Myocyte (in vitro differentiated cells): ENCODE measurements around the gene PSORS1C2. TPM values are rescaled to one million over a fixed set of nuclear protein-coding genes. Genes with fewer than 3 reads are reported as not detected.

Experiments used
- DNase-seq: peaks from one replicate; pipeline ENCODE4 v3.0.0-alpha.2; 2012; ENCODE audit warnings: low read depth
- total RNA-seq: library from RNA; depleted of rRNA; stranded (reverse); fragments of >200 nt; gene quantifications from 2 replicates; pipeline ENCODE4 v1.2.3, GENCODE V29; 2014

PSORS1C2 gene
- total RNA-seq, 1 donor from 2014 or later, result not detected

DNA sequence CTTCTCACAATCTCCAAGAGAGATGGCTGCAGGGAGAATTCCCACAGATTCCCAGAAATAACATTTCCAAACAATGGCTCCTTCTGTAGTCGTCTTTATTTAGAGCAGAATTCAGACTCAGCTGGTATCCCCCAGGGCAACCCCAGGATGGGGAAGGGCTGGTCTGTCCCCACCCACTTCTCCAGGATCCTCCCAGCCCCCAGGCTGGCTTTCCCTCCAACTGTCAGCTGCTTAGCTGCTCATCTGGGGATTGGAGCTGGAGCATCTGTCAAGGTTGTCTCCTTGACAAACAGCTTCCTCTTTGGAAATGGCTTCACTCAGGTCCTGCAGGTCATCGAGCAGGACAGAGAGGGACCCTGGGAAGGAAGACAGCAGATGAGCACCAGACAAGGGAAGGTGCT, 3.5 kb upstream of the PSORS1C2 start:
- no peak for DNase-seq

DNA sequence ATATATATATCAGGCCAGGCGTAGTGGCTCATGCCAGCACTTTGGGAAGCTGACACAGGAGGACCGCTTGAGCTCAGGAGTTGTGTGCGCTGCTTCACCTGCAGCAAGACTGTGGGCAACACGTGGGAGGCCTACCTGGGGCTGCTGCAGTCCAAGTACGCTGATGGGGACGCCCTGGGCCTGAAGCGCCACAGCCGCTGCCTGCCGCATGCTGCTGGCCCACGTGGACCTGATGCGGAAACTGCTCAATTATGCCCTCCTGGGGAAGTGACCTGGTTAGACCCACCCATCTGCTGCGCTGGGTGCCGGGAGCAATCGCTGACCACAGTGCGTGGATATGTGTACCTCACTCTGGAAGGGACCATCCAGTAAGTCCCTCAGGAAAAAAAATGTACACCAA, 1.8 kb upstream of the PSORS1C2 start:
- no peak for DNase-seq

DNA sequence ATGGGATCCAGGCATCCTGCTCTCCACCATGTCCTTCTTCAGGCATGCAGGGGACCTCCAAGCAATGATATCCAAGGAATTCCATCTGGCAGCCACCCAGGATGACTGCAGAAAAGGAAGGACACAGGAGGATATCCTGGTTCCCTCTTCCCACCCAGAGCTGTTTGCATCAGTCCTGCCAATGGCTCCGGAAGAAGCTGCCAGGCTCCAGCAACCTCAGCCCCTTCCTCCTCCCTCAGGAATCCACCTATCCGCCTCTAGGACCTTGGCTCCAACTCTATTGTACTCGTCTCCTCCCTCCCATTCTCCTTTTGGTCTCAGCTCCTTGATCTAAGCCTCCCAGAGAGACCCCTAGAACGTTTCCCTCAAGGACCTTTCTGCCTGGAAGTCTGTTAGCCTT, 733 bp upstream of the PSORS1C2 start:
- DNase-seq, result no peak

DNA sequence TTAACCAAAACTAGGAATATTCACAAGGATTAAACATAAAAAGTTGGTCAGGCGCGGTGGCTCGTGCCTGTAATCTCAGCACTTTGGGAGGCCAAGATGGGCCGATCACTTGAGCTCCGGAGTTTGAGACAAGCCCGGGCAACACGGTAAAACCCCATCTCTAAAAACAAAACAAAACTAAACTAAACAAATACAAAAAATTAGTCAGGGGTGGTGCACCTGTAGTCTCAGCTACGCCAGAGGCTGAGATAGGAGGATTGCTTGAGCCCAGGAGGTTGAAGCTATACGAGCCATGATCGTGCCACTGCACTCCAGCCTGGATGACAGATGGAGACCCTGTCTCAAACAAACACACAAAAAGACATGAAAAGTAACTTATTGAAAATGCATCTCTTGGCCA, 3.2 kb downstream of the PSORS1C2 start:
- no peak for DNase-seq

DNA sequence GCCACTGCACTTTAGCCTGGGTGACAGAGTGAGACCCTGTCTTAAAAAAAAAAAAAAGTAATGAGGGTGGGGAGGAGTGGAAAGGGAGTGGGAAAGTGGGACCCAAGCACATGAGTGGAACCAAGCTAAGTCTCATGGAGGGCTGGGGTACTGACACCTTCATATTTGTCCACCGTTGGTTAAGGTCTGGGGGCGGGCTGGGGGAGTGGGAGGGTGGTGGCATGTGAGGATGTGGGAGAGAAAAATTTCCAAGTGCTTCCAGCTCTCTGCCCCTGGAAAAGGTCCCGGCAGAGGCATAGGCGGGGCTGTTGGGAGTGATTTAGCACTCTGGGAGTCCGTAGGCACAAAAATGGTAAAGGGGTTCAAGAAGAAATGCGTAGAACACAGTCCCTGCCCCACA, 6.1 kb downstream of the PSORS1C2 start:
- no peak for DNase-seq

DNA sequence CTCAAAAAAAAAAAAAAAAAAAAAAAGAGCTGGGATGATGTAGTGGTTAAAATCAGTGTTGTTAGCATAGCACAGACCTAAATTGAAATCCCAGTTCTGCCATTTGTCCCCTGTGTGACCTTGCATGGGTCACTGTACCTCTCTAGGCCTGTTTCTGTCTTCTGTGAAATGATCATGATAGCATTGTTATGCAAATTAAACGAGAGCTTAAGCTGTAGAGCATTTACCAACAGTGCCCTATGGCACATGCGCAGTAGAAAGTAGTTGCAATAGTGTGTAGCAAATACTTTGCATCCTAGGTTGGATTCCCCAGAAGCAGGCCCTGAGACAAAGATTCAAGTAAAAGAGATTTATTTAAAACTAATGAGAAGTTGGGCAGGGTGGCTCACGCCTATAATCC, 7.3 kb downstream of the PSORS1C2 start:
- DNase-seq, result no peak

DNA sequence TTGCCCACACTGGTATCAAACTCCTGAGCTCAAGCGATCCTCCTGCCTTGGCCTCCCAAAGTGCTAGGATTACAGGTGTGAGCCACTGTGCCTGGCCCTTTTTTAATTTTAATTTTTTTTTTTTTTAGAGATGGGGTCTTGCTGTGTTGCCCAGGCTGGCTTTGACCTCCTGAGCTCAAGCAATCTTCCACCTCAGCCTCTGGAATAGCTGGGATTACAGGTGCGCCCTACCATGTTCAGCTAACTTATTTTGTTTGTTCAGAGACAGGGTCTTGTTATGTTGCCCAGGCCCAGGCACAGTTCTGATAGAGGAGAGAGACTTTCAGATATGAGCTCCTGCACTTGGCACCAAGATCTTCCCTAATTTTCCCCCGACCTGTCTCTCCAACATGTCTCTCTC, 8.1 kb downstream of the PSORS1C2 start:
- DNase-seq, result no peak

DNA sequence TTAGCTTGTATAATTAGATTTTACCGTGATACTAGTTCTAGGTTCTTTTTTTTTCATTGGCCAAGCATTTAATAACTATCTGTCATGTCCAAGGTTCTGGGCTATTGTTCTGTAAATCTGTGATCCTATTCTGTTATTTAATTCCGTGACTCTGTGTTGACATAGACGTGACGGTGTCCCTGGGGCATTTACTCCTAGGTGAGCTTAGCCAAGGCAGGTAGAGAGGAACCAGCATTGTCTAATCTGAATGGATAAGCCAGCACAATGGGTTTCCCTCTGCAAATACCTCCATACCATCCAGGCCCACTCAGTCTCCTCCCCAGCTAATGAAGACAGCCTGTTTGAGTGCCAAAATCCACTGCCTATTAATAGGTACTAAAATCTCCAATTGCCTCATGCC, 9.7 kb downstream of the PSORS1C2 start:
- DNase-seq, result no peak

DNA sequence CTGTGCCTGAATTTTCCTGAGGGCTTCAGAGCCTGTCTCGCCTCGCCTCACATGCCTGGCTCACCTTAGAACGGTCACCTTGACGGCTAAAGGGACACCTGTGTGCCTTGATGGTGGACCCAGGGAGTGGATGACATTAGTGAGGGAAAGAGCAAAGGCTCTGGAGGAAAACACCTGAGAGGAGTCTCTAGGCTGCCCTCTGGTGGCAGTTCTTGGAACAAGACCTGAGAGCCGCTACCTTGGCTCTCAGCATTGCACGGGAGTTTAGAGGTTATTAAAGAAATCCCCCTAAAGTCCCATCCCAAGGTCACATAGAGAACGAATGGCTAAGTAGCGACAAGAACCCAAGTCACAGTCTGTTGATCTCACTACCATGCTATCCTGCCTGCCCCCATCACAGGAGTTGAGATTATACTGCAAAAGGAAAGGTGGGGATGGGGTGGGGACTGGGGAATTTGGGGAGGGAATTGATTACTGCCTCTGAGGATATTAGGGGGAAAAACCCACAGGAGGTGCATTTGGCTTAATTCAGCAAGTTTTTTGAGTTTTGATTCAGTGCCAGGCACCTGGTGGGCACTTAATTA, 10.7 kb downstream of the PSORS1C2 start:
- peak; percentile 56 for DNase-seq

DNA sequence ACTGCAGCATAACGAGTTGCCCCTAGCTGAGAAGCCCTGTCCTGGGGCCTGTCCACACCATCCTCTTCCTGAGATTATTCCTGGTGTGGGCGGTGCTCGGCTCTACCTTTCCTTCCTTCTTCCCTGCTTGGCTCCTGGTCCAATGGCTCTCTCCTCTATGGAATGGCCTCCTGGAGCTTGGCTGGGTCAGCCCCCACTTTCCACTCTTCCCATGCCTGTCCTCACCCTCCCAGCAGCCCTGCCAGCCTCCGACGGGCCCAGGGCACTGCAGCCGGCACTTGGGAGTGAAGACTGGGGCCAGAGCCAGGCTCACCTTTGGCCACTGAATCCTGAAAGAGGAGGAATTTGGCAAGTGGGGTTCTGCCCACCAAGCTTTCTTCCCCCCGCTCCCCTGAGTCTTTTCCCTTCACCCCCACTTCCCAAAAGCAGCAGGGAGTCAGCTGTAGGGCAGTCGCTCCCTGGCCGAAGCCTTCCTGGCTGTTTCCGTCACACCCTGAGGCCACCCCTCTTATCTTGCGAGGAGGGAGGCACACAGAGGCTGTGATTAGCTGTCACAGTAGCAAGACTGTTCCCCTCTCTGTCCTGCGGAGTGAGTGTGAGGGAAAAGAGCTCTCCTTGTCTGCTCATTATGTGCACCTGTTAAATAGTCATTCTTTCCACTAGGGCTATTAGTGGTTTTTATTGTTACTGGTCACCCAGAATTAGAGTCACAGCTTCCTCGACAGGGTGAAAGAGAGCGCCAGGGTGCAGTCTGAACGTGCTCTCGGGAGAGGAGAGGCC, 12.3 kb downstream of the PSORS1C2 start:
- peak; percentile 77 for DNase-seq

DNA sequence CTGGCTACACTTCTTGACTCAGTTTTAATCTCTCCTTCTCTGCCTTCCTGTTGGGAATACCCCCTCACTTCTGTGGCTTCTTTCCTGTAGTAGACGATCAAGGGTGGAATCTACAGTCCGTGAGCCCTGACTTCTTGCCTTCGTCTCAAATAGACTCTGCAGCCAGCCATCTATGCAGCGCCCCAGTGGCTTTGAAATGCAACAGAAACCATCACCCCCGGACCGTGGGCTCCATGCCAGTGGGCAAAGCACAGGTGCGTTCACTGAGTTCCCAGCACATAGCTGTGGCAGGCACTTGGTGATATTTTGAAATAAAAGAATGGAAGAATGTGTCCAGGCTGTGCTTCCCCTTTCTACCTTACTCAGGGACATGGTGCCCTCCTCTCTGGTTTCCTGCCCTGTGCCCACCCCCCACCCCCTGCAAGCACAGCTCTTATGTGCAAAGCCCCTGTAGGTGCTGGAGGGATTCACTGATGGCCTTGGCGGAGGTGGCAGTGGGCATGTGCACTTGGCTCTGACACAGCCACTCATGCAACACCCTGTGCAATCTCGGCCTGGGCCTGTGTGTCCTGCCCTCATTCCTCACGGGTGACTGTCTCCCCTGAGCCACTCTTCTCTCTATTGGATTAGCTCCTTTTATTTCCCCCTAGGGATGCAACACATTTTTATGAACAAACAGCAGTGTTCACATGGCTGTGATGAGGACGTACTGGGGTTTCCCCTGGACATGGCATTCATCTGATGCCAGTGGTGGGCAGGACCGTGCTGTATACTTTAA, 13.1 kb downstream of the PSORS1C2 start:
- DNase-seq, result peak; percentile 73

DNA sequence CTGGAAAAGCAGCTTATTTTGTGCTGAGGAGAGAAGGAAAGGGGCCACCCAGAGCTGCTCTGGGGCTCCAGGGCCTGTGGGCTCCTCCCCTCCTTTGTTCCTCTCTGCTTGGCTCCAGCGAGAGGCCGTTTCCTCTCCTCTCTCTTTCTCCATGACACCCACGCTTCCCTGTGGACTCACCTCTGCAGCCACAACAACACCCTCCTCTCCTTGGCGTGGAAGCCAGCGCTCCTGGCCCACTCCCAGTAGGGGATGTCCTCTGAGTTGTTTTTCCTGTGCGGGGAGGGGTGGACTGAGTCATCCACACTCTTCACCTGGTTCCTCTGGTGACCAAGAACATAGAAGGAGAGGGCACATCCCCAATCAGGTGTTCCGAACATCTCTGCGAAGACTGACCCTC, 13.7 kb downstream of the PSORS1C2 start:
- no peak for DNase-seq

DNA sequence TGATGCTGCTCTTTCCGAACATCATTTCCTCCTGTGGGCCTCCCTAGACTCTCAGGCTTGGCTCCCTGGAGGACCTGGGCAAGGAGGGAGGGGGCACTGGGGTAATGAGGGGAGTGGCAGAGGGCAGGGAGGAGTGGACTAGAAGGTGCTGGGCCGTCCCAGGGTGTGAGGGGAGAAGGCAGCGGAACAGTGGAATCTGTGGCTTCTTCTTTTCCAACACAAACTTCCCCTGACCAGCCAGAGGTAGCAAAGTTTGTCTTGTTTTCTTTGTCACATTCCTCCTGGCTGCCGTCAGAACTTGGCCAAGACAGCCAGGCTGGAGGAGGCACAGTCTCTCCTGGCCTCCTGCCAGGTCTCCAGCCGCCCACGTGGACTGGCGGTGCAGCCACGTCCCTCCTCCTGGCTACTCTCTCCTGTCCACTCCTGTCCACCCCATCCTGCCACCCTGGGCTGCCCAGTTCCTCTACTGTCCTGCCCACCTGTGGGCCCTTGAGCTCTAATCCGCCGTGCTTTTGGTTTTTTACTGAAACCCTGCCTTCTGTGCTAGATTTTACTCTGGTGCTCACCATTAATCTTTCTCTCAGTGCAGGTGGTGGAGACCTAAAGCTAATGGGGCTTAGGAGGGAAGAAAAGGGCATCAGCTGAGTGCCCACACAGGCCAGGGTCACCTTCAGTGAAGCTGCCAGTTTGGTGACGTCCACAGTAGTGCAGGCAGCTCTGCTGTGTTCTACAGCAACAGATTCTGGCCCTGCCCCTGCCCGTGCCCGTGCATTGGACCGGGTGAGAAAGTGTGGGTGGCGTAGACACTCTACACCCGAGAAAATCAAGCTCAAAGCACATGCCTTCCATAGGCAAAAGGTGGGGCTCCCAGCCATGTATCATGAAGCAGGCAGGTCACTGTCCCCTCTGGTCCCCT, 15.8 kb downstream of the PSORS1C2 start:
- peak; percentile 88 for DNase-seq

DNA sequence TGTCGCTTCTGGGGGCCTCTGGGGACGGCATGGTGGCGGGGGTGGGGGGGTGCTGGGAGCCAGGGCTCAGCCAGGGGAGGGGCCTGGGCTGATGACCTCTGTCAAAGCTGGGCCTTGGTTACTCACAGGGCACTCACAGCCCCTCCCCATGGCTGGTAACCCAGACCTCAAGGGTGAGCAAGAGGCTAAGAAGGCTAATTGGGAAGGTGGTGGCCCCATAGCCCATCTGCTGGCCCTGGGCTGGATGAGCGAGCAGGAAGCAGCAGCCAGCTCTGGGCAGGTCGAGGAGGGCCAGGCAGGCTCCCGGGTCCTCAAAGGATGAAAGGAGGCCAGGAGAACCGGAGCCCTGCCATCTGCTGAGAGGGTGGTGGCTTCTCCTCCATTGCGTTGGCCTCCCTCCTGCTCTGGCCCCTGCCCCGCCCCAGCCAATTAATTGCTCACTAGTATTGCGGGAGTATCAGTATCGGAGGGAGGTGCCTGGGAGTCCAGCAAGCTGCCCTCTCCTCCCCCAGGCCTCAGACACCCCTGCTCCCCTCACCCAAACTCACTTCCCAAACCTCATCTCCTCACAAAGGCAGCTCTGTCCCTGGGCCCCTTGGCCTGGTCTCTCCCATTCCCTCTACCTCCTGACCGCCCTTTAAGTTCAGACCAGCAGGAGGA, 17.6 kb downstream of the PSORS1C2 start:
- DNase-seq, result no peak

DNA sequence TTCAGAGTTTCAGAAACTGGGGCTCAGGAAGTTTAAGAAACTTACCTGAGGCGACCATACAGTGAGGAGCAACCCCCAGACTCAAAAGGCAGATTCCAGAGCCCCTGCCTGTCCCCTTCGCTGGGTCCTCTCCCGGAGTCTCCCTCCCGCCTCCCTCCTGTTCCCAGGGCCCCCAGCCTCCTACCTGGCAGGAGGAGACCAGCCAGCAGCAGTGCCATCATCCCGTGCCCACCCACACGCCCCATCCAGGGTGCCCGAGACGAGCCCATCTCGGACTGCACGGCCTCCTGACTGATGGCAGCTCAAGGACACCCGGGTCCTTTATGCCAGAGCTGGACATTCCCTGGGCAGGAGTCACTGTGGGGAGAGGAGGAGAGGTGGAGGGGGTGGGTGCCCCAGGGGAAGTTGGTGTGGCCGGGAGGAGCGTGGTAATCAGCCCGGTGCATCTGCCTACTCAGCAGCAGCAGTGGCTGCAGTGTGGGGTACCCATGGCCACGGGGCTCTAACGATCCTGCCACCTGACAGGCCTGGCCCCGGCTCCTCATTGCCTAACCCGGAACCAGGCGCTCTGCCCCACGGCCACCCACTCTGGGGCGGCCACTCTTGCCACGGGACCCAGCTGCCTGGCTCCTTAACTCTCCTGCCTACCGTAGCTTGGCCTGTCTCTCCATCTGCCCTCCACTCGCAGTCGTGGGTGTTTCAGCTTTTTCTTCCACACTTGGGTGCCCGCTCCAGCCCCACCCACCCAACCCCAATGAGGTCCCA, 18.5 kb downstream of the PSORS1C2 start, which contains the start of gene CDSN:
Gene CDSN (minus strand): TSS at position 296 of the 765 bp plus-strand sequence. CDS start 27 bp downstream, at position 269.
- DNase-seq, result no peak

DNA sequence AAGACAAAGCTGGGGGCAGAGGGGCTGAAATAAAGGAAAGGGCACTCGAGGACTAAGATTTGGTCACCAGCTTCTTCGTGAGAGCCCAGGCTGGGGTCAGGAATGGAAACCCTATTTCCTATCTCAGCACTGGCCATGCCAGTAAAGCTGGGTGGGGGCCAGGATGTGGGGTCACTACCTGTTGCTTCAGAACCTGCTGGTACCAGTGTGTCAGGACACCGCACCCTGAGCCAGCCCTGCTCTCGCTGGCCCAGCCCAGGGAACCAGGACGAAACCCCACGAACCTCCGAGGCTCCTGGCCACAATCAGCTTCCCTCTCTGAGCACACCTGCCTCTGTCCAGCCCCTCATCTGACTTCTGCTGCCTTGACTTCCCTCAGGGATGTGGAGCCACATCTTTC, 20.7 kb downstream of the PSORS1C2 start:
- DNase-seq, result no peak

DNA sequence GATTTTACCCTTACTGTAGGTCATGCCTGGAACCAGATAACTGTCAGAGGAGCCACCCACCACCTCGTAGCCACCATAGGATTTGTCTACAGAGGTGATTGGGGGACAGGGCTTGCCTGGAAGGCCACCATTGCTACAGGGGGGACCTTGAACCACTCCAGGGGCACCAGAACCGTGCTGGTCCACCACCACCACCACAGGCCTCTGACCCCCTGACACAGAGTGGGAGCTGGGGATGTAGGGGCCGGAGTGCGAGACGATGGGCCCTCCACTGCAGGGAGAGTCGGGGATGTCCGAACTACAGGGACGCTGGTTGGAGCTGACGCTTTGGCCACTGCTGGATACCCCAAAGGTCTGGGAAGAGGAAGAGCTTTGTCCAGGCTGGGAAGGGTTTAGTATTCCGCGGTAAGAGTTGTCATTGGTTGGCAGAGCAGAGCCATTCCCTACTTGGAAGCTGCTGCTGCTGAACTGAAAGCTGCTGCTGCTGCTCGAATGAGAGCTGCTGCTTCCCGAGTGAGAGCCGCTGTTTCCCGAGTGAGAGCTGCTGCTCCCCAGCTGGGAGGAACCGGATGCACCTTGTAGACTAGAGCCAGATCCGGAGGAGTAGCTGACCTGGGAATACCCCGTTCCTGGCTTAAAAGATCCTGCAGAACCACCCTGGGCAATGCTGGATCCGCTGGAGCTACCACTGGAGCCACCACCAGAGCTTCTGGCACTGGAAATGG, 22.0 kb downstream of the PSORS1C2 start:
- DNase-seq, result no peak

DNA sequence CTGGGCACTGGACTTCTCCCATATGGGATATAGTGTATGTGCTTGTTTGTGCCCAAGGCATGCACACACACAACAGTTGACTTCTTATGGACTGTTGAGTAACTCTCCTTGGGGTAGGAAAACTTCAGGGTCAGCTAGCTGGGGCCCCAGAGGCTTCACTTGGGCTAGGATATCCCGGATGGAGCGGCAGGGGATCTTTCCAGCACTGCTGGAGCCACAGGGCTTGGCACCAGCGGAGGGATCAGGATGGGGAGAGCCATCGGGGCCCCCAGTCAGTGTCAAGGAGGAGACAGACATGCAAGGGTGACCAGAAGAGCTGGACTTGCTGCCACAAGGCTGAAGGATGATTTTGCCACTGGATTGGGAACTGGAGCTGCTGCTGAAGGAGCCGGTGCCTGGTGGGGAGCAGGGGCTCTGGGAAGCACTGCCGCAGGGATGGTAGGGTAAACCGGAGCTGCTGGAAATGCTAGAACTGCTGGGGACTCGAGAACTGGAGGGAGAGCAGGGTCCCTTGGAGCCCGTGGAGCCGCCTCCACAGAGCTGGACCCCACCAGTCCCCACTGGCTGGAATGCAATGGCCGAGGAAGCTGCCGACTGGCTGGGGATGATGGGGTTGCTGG, 22.8 kb downstream of the PSORS1C2 start:
- no peak for DNase-seq
